G401.6 (cell line): ENCODE data around the gene CENPP.

ENCODE experiments used
- FAIRE-seq: peaks from 2 replicates; lab custom pipeline; 2012; peaks lifted over from hg19 to GRCh38; lab: Jason Lieb, UNC

Gene CENPP

DNA sequence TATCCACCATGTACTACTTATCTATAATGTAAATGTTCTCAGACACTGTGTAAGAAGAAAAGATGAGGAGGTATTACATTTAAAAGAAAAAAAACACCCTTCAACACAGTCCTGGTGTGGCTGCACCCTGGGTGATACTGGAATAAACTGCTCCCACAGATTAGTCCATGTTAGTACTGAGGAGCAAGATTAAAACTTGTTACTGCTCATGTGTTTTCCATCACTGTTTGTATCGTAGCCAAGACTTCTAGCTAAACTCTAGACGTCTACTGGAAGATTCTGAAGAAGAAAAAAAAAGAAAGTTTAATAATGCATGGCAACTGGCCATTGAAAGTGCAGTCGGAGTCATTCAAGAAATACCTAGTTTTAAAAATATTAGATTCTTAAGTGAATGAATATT lies 156.6 kb downstream of the CENPP start, which contains the start of gene ASPN:
ASPN (minus strand) TSS at position 178 of the 400 bp plus-strand sequence.
- peak; percentile 3 for FAIRE-seq

DNA sequence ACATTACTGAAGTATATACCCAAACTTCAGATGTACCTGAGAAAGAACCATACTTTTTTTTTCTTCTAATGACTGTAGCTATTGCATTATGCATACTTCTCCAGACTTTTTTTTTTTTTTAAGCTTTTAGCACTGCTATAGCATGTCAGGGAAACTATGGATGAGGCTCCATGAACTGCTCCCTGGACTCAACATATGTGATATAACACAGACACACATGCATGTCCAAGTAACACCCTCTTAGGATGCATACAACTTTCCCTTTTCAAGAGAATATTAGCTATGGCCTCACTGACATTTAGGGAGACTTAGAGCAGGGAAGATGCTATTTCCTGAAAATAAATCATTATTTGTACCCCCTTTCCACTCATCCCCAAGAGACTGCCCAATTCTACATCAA lies 157.1 kb downstream of the CENPP start:
- no peak for FAIRE-seq

- no peak for FAIRE-seq
These were observed 158.1 kb downstream of the CENPP start for GRCh38 chr9:92483627-92484545.

- FAIRE-seq, result no peak
These were observed 158.8 kb downstream of the CENPP start for GRCh38 chr9:92484563-92484962.

- no peak for FAIRE-seq
These were observed 160.6 kb downstream of the CENPP start for GRCh38 chr9:92486371-92486770.

GRCh38 chr9:92488681-92489550 lies 163.2 kb downstream of the CENPP start:
- no peak for FAIRE-seq

DNA sequence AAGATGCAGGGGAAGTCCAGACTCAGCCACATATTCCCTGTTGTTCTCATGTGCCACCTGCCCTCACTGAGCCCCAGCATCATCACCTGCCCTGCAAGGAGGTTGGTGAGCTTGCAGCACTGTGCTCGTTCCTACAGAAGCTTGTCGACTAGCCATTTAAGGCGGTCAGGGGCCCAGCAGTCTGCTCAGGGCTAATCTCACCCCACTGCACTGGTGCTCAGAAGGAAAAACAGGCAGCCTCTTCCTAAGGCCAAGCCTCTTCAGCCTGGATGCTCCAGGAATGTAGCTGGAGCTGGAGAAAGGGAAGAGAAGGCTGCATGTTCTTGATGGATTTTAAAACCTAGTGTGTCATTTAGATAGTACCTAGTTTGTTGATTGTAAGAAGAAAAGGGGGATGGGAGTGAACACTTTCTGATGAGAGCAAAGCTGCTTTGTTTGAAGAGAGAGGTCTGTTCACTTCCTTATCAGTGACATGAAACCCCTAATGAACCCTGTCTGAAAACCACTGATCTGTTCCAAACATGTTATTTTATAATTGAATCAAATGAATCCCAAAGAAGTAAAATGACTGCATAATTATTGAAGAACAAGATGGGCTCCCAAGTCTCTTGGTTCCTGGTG lies 167.1 kb downstream of the CENPP start:
- no peak for FAIRE-seq

DNA sequence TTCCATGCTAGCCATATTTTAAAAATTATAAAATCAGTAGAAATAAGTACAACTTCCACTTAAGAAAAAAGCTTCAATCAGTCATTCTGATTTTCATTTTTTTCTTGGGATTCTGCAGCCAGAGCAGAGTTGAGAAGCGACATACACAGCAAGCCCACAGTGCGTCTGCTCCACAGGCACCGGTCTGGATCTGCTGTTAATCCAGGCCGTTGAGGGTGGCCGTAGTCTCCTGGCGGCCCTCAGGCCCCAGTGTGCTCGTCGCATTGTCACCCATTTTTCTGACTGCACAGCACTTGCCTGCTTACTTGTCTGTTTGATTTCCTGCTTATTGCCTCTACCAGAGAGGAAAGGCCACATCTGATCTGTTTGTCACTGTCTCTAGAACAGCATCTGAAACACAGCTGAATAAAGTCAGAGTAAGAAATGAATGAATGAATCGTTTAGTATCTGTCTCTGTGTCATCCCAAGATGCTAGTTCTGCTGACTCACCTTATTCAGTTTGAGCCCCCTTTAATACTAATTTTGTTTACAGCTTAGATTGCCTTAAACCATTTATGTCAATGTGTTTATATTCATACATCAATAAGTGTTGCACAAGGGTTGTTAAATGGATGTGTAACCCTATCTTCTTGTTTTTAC lies 168.1 kb downstream of the CENPP start:
- FAIRE-seq, result no peak

GRCh38 chr9:92494856-92495255 lies 169.1 kb downstream of the CENPP start:
- no peak for FAIRE-seq

GRCh38 chr9:92496396-92497176 lies 170.8 kb downstream of the CENPP start:
- FAIRE-seq, result no peak

- no peak for FAIRE-seq
These were observed 173.9 kb downstream of the CENPP start for GRCh38 chr9:92499701-92500100.

DNA sequence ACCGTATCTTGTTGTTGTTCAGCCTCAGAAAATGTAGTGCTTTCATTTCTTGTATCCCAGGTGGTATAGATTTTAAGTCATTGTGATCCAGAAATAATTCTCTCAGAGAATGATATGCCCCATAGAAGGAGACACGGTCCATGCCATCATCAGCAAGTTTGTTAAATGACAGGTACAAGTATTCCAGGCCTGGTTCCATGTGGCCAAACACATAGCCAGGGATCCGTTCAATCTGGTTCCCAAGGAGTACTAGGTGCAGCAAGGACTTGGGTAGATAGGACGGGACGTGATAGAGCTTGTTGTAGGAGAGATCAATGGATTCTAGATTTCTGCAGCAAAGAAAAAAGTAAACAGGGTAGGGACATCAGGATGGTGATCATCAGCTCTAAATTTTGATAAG lies 175.0 kb downstream of the CENPP start:
- FAIRE-seq, result no peak

DNA sequence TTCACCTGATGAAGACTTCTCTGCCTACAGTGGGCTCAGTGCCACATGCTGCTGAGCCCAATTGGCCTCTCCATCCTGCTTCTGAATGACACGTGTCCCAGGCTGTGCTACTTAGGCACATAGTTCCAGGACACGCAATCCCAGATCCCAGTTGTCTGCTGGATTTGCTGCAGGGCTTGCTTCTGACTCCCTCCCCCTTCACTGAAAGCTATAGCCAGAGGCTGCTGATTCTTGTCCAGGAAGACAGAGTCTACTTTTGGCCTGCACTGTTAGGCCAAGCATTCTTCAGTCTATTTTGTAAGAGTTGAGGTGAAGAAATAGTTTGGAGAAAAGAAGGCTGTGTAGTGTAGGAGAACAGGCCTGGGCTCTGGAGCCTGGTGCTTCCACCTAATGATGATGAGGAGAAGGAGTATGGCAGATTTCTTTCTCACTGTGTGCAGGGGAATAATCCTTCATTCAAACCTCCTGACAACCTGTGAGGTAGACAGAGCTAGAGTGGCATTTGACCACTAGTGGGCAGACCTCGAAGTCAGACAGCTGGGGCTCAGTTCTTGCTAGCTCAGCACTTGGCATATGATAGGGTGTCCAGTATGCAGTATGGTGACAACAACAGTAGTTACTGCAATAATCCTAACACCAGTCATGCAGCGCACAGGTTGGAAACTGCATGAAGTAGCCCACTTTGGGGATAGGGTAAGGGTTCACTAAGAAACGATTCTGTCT lies 176.1 kb downstream of the CENPP start:
- no peak for FAIRE-seq

DNA sequence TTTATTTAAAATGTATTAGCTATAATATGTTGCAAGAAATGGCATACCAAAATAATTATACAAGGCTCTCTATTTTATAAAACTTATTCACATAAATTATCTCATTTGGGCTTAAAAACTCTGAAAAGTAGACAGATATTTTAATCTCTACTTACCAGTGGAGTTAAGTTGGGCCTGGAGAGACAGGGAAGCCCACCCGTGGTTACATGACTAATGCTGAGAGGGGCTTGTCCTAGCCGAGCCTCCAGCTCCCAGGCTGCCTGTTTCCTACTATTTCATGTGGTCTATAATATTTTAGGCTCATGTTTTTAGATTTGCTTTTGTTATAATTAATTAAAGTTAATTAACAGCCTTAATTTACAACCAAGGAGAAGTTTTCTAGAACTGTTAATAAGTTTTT lies 177.4 kb downstream of the CENPP start:
- no peak for FAIRE-seq

- no peak for FAIRE-seq
These were observed 179.1 kb downstream of the CENPP start for GRCh38 chr9:92504881-92505280.

DNA sequence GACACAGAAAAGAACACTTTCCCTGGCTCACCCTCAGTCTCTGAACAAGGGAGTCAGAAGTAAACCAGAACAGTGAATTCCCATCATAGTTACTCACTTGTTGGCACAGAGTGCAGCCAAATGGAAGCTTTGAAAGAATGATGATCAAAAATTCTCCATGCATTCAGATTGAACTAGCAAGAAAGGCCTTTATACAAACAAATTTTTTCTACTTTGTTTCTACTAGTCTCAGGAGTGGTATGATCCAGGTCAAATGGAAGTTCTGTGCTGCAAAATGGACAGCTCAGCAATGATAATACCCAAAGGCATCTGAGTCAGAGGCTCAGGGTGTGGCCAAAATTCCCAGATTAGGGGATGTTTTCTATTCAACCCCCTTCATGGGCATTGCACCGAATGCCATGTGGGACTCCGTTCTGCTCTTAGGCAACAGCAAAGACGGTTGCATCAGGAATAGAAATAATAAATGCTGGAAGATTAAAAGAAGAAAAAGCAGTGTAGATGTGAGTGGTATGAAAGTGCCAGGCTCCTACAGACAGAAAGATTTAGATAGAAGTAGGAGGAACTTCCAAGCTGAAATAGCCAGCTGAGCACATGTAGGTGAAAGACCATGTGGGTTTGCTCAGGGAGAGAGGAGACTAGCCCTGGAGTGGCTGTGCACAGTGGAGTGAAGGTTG lies 180.6 kb downstream of the CENPP start:
- no peak for FAIRE-seq

DNA sequence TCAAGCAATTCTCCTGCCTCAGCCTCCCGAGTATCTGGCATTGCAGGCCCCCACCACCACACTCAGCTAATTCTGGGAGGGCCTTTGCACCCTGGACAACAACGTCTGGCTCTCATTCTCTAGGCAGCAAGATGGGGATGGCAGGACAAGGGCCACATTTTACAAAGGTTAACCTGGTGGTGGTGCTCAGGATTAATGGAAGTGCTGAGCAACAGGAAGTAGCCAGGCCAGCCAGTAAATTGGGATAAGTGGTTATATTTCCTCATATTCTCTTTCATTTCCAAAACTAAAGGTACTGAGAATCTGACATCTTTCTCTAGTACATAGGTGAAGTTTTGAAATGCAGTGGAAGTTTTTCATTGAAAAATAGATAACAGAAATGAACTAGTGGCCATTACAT lies 181.3 kb downstream of the CENPP start:
- no peak for FAIRE-seq

DNA sequence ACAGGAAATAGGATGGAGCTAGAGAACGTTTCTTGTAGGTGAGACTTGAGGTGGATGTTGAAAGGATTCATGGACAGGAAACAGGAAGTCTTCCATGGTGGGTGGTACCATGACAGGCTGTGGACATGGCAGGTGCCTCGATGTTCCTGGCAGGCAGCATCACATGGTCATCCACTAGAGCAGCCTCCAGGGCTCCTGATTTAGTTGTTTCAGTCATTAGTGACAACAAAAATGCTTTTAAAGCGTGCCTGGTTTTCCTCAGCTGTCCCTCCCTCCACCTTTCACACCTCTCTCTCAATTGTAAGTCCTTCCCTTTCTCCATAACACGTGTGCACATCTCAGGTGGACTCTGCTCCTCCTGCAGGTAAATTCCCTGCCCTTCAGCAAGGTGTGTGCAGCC lies 181.7 kb downstream of the CENPP start:
- FAIRE-seq, result no peak

DNA sequence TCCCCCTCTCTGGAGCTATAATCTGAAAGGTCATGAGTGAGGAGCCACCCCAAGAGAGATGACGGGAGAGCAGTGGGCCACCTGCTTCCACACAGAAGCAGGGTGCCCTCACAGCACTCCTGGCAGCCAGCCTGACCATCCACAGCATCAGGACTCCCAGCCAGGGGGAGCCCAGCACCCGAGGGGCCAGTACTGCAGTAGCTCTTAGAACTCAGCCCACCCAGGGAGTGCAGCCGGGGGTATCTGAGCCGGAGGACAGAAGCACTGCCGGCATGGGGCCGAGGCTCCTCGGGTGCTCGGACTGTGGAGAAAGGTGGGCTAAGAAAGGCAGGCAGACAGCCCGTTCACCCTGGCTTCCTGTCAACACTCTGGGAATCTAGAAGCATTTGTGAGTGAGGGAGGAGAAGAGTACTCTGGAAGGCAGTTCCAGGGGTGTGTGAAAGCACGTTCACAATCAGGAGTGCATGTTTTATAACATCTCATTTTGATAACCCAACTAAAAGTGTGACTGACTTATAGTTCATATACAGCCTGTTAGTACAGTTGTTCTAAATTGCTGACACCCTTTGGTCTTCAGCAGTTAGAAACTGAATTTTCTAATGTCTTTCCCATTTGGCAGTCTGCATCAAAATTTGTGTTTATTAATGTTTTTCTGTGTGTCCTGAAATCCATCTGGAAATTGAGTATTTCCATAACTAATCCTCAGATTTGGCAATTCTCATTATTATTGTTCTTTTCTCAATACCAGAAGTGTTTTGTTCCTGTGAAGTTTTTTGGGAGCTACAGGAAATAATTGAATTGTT lies 182.5 kb downstream of the CENPP start:
- no peak for FAIRE-seq
